CD4-positive, CD25-positive, alpha-beta regulatory T cell (primary cell): ENCODE results near the gene TUBB4B. TPM values are rescaled to one million over a fixed set of nuclear protein-coding genes. Genes with fewer than 3 reads are reported as not detected.
A peak's percentile ranks its signal among the peaks of the same experiment; 100 is the strongest.

ENCODE experiments used
- ATAC-seq, 2 donors: fragments of 150-1000 bp; cut with Tn5 transposase; one replicate each; pipeline ENCODE4 v1.10.0; 2021; ENCODE audit warnings: low read depth in 2 of 2, moderate number of reproducible peaks in 2 of 2, moderate library complexity in 1 of 2
- DNase-seq, 3 donors: peaks; one replicate each; pipeline versions ENCODE4 v3.0.0 to v3.0.0-alpha.2; 2012 to 2022; ENCODE audit warnings: mixed read lengths in 1 of 3
- H3K27ac ChIP-seq: one replicate; pipeline ENCODE4 v1.7.0; 2013; ENCODE audit warnings: mild to moderate bottlenecking, low read length; ENCODE audit not compliant: insufficient read depth, poor library complexity, severe bottlenecking
- H3K27me3 ChIP-seq: one replicate; pipeline ENCODE4 v1.7.0; 2013; ENCODE audit warnings: low read length; ENCODE audit not compliant: control insufficient read depth, insufficient read depth
- H3K36me3 ChIP-seq: one replicate; pipeline ENCODE4 v1.7.0; 2013; ENCODE audit warnings: mild to moderate bottlenecking, low read length, moderate library complexity; ENCODE audit not compliant: control insufficient read depth, insufficient read depth
- H3K4me1 ChIP-seq: 2 replicates; pipeline ENCODE4 v1.7.0; 2013; ENCODE audit warnings: mild to moderate bottlenecking, low read length; ENCODE audit not compliant: insufficient read depth, control insufficient read depth, poor library complexity, severe bottlenecking
- H3K4me3 ChIP-seq: one replicate; pipeline ENCODE4 v1.7.0; 2013; ENCODE audit warnings: low read depth, mild to moderate bottlenecking, low read length, moderate library complexity
- H3K9me3 ChIP-seq, 2 experiments: 1 replicate in 1 of 2; 2 replicates in 1 of 2; pipeline ENCODE4 v1.7.0; 2013; ENCODE audit warnings: low read length in 2 of 2, mild to moderate bottlenecking in 1 of 2, moderate library complexity in 1 of 2; ENCODE audit not compliant: control insufficient read depth in 2 of 2
- H3K27ac Mint-ChIP-seq, 3 donors: one replicate each; pipeline ENCODE4 v1.8.0; 2020 to 2022; ENCODE audit warnings: mild to moderate bottlenecking in 3 of 3, mixed read lengths in 3 of 3, moderate library complexity in 2 of 3
- H3K27me3 Mint-ChIP-seq: one replicate; pipeline ENCODE4 v1.8.0; 2022; ENCODE audit warnings: mild to moderate bottlenecking, mixed read lengths
- H3K36me3 Mint-ChIP-seq: one replicate; pipeline ENCODE4 v1.8.0; 2020; ENCODE audit warnings: mixed read lengths
- H3K4me1 Mint-ChIP-seq, 4 donors: one replicate each; pipeline ENCODE4 v1.8.0; 2020 to 2022; ENCODE audit warnings: mixed read lengths in 4 of 4, mild to moderate bottlenecking in 1 of 4
- H3K4me3 Mint-ChIP-seq, 4 donors: one replicate each; pipeline ENCODE4 v1.8.0; 2020 to 2022; ENCODE audit warnings: mild to moderate bottlenecking in 4 of 4, mixed read lengths in 4 of 4, moderate library complexity in 3 of 4
- H3K9me3 Mint-ChIP-seq, 7 donors: one replicate each; pipeline ENCODE4 v1.8.0; 2020 to 2022; ENCODE audit warnings: mixed read lengths in 7 of 7, mild to moderate bottlenecking in 3 of 7, moderate library complexity in 2 of 7
- polyA plus RNA-seq, 4 donors: library from polyadenylated mRNA; unstranded; fragments of 300-500 nt; fragmentation: Illumina TruSeq; gene quantifications; one replicate each; pipeline ENCODE4 v1.2.3, GENCODE V29; 2021
- total RNA-seq: library from RNA; stranded (reverse); gene quantifications from one replicate; pipeline ENCODE4 v1.2.3, GENCODE V29; 2022

TUBB4B gene
- total and polyA plus RNA-seq, 5 donors from 2014 or later, result 56.7 to 100 (median 72.9) TPM

DNA sequence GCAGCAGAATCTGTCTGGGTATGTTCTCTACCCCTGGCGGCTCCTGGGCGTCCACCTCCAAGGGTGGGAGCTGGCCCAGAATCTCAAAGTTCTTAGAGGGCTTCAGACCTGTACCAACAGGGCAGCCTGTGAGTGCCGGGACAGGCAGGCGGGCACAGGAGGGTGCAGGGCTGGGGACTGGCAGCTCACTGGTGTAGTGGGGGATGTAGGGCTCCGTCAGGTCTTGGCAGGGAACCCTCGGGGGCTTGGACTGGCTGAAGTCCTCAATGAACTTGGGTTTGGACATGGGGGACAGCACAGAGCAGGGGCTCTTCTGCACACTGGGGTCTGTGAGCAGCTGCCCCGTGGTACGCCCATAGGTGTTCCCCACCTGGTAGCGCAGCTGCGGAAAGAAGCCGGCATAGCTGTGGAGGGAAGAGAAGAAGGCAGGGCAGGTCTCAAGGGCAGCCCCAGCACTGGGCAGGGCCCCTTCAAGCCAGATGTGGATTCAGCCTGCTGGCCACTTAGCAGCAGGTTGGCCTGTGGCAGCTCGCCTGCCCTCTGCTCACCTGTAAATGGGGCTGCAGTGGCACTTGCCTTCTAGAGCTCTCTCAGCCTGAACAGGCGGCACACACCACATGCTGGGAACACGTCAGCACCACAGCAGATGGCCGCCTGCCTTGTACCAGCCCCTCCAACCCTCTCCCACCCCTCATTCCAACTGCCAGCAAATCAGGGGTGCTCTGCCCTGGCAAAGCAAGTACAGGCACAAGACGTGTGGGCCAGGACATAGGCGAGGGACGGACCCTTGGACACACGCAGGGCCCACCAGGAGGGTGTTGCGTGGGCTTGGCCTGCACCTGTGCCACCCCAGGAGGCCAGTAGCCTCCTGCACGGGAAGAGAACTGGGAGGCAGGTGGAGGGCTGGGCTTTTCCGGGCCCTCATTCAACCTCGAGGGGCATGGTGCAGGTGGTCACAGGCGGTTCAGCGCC lies 4.6 kb downstream of the TUBB4B start:
- Mint-ChIP-seq H3K27ac (no peak overlapping the region), H3K9me3 (no peaks in the 10 kb centered on the region), H3K27me3 (peaks cover 6% of the 10 kb centered on the region), H3K36me3 (peaks cover 8% of the 10 kb centered on the region), H3K4me3 (peak overlapping the region in 2 of 4 donors; percentile 7 to 41), H3K4me1 (peaks cover 0 to 21% (median 11%) of the 10 kb centered on the region in 4 donors)
- Histone ChIP-seq H3K4me1 (peaks cover 16% of the 10 kb centered on the region), H3K27ac (no peak overlapping the region), H3K9me3 (no peaks in the 10 kb centered on the region), H3K36me3 (peaks cover 5% of the 10 kb centered on the region), H3K4me3 (no peak overlapping the region), H3K27me3 (no peaks in the 10 kb centered on the region)
- ATAC-seq, result no peak
- no peak for DNase-seq

DNA sequence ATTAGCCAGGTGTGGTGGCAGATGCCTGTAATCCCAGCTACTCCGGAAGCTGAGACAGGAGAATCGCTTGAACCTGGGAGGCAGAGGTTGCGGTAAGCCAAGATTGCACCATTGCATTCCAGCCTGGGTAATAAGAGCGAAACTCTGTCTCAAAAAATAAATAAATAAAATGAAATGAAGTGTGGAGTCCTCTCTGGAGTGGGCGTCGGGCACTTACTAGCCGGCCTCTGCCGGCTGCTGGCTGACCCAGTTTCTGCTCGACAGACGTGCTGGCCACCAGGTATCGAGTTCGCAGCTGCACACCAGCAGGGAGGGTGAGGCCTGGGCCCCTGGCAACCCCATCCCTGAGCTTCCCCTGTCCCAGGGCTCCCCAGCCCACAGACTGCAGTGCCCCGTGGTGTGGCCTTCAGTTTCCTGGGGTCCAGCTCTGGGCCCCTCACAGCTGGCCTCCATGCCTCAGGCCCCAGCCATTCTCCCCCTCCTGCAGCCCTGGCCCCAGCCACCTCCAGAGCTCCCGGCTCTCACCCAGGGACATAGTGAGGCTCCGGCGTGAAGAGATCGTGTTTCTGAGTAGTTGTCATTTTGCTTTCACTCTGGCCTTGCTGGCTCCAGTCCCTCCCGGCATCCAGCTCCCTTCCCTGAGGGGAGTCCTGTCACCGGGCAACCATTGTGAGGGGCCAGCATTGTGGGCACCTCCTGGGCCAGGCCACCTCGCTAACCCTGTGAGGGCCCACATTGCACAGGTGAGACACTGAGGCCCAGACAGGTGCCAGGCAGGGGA lies 6.2 kb downstream of the TUBB4B start:
- no peaks in the 10 kb centered on the region for H3K27me3 ChIP-seq
- H3K9me3 ChIP-seq, result no peaks in the 10 kb centered on the region
- no peaks in the 10 kb centered on the region for H3K27me3 Mint-ChIP-seq
- H3K4me3 Mint-ChIP-seq, result no peak overlapping the region
- peaks cover 6% of the 10 kb centered on the region for H3K36me3 Mint-ChIP-seq
- ATAC-seq (no peak), DNase-seq (no peak)
- no peak overlapping the region for H3K27ac Mint-ChIP-seq
- H3K36me3 ChIP-seq, result peaks cover 5% of the 10 kb centered on the region
- no peak overlapping the region for H3K4me3 ChIP-seq
- no peak overlapping the region for H3K27ac ChIP-seq
- H3K9me3 Mint-ChIP-seq, result no peaks in the 10 kb centered on the region
- H3K4me1 Mint-ChIP-seq, result peaks cover 0 to 15% (median 8%) of the 10 kb centered on the region in 4 donors
- peaks cover 8% of the 10 kb centered on the region for H3K4me1 ChIP-seq

DNA sequence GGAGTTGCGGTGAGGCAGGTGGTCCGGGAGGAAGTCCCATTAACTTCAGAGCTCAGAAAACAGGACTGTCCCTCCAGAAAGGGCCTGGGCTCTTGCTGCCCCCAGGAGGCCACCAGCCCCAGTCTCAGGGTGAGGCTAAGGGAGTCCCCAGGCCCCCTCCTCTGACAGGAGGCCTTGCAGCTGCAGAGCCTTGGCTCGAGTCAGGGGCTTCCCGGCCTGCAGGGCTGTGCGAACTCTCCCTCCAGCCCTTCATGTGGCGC lies 6.8 kb downstream of the TUBB4B start:
- no peaks in the 10 kb centered on the region for H3K9me3 ChIP-seq
- Mint-ChIP-seq H3K27ac (no peak overlapping the region), H3K27me3 (no peaks in the 10 kb centered on the region), H3K4me3 (no peak overlapping the region), H3K4me1 (peaks cover 0 to 9% (median 3%) of the 10 kb centered on the region in 4 donors), H3K36me3 (peaks cover under 1% of the 10 kb centered on the region), H3K9me3 (no peaks in the 10 kb centered on the region)
- no peak for ATAC-seq
- H3K4me1 ChIP-seq, result peaks cover 3% of the 10 kb centered on the region
- no peaks in the 10 kb centered on the region for H3K27me3 ChIP-seq
- H3K4me3 ChIP-seq, result no peak overlapping the region
- no peak for DNase-seq
- H3K27ac ChIP-seq, result no peak overlapping the region
- peaks cover 3% of the 10 kb centered on the region for H3K36me3 ChIP-seq

DNA sequence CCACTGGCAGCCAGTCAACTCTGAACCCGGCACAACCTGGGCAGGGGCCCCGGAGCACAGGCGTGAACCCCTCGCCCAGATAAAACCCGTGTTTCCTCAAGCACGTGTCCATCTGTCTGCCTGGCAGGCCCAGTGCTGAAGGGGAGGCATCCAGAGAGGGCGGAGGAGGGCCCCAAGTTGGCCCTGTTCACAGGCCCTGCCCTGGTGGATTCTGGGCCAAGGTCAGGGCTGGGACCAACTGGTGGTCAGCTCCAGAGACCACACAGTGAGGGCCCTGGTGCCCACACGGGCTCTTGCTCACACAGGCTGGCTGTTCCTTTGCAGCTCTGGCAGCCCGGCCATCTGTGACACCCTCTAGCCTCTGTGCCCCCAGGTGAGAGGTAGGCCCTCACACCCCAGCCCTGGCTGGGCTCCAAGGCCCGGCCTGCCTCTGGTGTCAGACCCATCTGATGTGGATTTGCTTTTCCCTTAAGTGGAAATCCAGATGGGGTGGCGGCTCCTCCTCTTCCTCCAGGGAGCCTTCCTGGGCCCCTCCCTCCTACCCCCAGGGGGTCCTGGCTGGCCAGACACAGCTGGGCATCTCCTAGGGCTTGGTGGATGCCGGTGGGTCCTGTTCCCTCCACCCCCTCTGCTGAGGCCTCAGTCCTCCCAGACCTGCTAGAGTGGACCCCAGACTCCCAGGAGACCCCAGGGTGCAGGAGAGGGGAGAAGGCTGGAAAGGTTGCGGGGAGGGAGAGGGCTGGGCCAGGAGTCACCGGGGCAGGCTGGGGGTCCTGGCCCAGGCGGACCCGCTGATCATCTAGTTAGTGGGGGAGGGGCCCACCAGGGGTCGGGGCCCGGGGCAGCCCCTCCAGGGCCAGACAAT lies 9.5 kb downstream of the TUBB4B start:
- Mint-ChIP-seq H3K9me3 (no peaks in the 10 kb centered on the region), H3K27me3 (no peaks in the 10 kb centered on the region), H3K27ac (peak overlapping the region in 1 of 3 donors; percentile 9), H3K4me3 (peak overlapping the region in 3 of 4 donors; percentile 26 to 82 (median 78)), H3K36me3 (no peaks in the 10 kb centered on the region), H3K4me1 (peaks cover 0 to 7% (median 2%) of the 10 kb centered on the region in 4 donors)
- Histone ChIP-seq H3K36me3 (no peaks in the 10 kb centered on the region), H3K4me3 (no peak overlapping the region), H3K27ac (no peak overlapping the region), H3K27me3 (no peaks in the 10 kb centered on the region), H3K9me3 (no peaks in the 10 kb centered on the region), H3K4me1 (peaks cover 11% of the 10 kb centered on the region)
- DNase-seq, result no peak
- no peak for ATAC-seq

DNA sequence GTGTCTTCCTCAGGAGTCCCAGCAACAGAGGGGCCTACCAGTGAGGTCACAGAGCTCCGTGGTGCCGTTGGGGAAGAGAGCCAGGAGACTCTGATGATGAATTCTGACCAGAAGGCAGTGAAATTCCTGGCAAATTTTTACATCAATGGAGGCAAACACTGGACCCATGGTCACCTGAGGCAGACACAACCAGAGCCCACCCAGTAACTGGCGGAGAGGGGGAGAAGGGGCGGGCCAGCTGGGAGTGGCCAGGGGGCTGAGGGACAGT lies 10.0 kb downstream of the TUBB4B start, which contains the start of gene STPG3:
STPG3 (plus strand) TSS at position 93 of the 268 bp plus-strand sequence; CDS start at position 94, 1 bp downstream.
- Histone ChIP-seq H3K4me1 (peaks cover 17% of the 10 kb centered on the region), H3K27me3 (no peaks in the 10 kb centered on the region), H3K27ac (no peak within 1 kb of the TSS), H3K36me3 (no peaks in the 10 kb centered on the region), H3K4me3 (no peak within 1 kb of the TSS), H3K9me3 (no peaks in the 10 kb centered on the region)
- H3K4me1 Mint-ChIP-seq, result peaks cover 0 to 11% (median 2%) of the 10 kb centered on the region in 4 donors
- no peaks in the 10 kb centered on the region for H3K9me3 Mint-ChIP-seq
- peak within 1 kb of the TSS in 3 of 4 donors; percentile 26 to 82 (median 78) for H3K4me3 Mint-ChIP-seq
- no peaks in the 10 kb centered on the region for H3K27me3 Mint-ChIP-seq
- H3K27ac Mint-ChIP-seq, result peak within 1 kb of the TSS in 1 of 3 donors; percentile 9
- DNase-seq, result no peak
- H3K36me3 Mint-ChIP-seq, result no peaks in the 10 kb centered on the region
- ATAC-seq, result no peak

DNA sequence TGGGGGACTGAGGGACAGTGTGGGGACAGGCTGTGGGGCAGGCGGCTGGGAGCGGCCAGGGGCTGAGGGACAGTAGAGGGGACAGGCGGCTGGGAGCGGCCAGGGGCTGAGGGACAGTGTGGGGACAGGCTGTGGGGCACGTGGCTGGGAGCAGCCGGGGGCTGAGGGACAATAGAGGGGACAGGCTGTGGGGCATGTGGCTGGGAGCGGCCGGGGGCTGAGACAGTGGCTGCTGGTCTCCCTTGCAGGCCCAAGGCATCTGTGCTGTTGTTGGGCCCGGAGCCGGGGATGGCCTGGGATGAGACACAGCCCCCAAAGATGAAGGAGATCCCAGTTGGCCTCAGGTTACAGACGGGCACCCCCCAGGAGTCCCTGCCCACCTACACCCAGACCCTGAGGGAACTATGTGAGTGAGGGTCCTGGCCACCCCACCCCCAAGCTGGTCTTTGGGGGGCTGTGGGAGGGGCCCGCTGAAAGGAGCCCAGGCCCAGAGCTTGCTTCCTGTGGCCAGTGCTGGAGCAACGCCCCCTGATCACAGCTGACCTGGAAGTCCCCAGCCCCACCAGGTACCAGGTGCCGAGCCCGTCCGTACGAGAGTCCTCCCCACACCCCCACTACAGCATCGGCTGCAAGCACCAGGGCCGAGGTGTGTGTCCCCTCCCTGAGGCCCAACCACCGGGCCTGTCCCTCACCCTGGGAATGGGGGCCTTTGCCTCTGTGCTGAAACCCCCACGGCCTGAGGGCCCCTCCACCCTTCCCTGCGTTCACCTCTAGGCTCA lies 10.6 kb downstream of the TUBB4B start:
- H3K27me3 ChIP-seq, result no peaks in the 10 kb centered on the region
- DNase-seq, result no peak
- H3K9me3 ChIP-seq, result no peaks in the 10 kb centered on the region
- H3K36me3 ChIP-seq, result peaks cover 3% of the 10 kb centered on the region
- no peak for ATAC-seq
- no peak overlapping the region for H3K4me3 ChIP-seq
- H3K4me1 Mint-ChIP-seq, result peaks cover 0 to 17% (median 2%) of the 10 kb centered on the region in 4 donors
- H3K9me3 Mint-ChIP-seq, result no peaks in the 10 kb centered on the region
- peaks cover 22% of the 10 kb centered on the region for H3K4me1 ChIP-seq
- H3K36me3 Mint-ChIP-seq, result no peaks in the 10 kb centered on the region
- no peaks in the 10 kb centered on the region for H3K27me3 Mint-ChIP-seq
- no peak overlapping the region for H3K27ac ChIP-seq
- peak overlapping the region in 1 of 4 donors; percentile 7 for H3K4me3 Mint-ChIP-seq
- H3K27ac Mint-ChIP-seq, result no peak overlapping the region
